Measurements from ENCODE around the gene UNC5B.

The UNC5B gene

GRCh38 chr10:71255808-71256660 lies 43.7 kb downstream of the UNC5B start:
- DNase-seq = no peak

- DNase-seq = no peak
Observed at GRCh38 chr10:71256661-71257318, 44.4 kb downstream of the UNC5B start.

- no peak for DNase-seq
Observed at GRCh38 chr10:71257319-71257997, 45.1 kb downstream of the UNC5B start.

- DNase-seq = no peak
Observed at GRCh38 chr10:71258046-71258445, 45.7 kb downstream of the UNC5B start.

GRCh38 chr10:71258446-71259145 lies 46.2 kb downstream of the UNC5B start:
- no peak for DNase-seq

GRCh38 chr10:71259282-71259681 lies 46.9 kb downstream of the UNC5B start:
- no peak for DNase-seq

GRCh38 chr10:71259815-71260501 lies 47.6 kb downstream of the UNC5B start:
- no peak for DNase-seq

- DNase-seq = no peak
Observed at GRCh38 chr10:71260622-71261325, 48.4 kb downstream of the UNC5B start.

GRCh38 chr10:71262027-71262426 lies 49.7 kb downstream of the UNC5B start:
- no peak for DNase-seq

GRCh38 chr10:71262817-71263216 lies 50.4 kb downstream of the UNC5B start:
- no peak for DNase-seq

- DNase-seq = no peak
Observed at GRCh38 chr10:71263376-71263775, 51.0 kb downstream of the UNC5B start.

- no peak for DNase-seq
Observed at GRCh38 chr10:71264345-71265200, 52.2 kb downstream of the UNC5B start.

- DNase-seq = no peak
Observed at GRCh38 chr10:71265201-71265575, 52.8 kb downstream of the UNC5B start.

GRCh38 chr10:71265618-71266146 lies 53.3 kb downstream of the UNC5B start:
- DNase-seq = no peak

- DNase-seq = no peak
Observed at GRCh38 chr10:71266147-71266917, 54.0 kb downstream of the UNC5B start.

GRCh38 chr10:71266918-71267442 lies 54.6 kb downstream of the UNC5B start:
- DNase-seq = no peak

- DNase-seq = no peak
Observed at GRCh38 chr10:71267508-71268240, 55.3 kb downstream of the UNC5B start.

GRCh38 chr10:71268247-71268691 lies 55.9 kb downstream of the UNC5B start:
- no peak for DNase-seq

- DNase-seq = no peak
Observed at GRCh38 chr10:71268758-71269157, 56.4 kb downstream of the UNC5B start.
